Measurements from ENCODE around the gene PRMT1. TPM values are rescaled to one million over a fixed set of nuclear protein-coding genes. Genes with fewer than 3 reads are reported as not detected.

The PRMT1 gene
- total and polyA plus RNA-seq, 2 of the 13 experiments (the other 11 are each of a cell fraction or from before 2014, with no cell fraction given), result 324 to 374 TPM

DNA sequence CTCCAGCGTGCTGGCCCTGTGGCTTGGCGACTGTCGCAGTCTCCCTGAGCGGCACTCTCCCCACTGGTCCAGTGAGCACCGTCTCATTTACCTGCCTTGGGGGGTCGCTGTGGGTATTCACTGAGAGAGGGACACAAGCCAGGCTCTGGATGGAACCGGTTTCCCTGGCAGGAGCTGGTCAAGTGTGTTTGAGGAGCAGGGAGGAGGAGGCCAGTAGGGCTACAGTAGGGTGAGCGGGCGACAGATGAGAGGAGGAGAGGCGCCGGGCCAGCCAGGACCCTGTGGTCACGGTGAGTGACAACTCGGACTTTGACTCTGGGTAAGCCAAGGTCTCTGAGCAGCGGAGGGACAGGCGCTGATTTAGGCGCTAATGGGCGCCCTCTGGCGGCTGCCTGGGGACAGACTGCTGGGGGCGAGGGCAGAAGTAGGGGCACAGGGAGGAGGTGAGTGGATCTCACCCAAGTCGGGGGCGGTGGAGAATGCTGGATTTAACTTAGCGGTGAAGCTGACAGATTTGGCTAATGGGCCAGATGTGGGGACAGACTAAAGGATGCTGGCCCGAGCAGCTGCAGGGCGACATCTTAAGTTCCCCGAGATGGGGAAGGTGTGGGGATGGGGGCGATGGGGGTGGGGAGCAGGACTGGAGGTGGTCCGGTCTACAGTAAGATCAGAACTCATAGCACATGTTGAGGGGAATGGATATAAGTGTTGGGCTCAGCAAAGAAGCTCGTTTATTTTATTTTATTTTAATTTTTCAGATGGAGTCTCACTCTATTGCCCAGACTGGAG is 4.7 kb upstream of the PRMT1 start (continued):
- TF ChIP-seq CREM (IDR thresholded peaks at IDR 0.05), result no peak
- TF ChIP-seq CREM (CRISPR knock-in tag; IDR thresholded peaks at IDR 0.05), result no peak
- TF ChIP-seq, protein P1, sequence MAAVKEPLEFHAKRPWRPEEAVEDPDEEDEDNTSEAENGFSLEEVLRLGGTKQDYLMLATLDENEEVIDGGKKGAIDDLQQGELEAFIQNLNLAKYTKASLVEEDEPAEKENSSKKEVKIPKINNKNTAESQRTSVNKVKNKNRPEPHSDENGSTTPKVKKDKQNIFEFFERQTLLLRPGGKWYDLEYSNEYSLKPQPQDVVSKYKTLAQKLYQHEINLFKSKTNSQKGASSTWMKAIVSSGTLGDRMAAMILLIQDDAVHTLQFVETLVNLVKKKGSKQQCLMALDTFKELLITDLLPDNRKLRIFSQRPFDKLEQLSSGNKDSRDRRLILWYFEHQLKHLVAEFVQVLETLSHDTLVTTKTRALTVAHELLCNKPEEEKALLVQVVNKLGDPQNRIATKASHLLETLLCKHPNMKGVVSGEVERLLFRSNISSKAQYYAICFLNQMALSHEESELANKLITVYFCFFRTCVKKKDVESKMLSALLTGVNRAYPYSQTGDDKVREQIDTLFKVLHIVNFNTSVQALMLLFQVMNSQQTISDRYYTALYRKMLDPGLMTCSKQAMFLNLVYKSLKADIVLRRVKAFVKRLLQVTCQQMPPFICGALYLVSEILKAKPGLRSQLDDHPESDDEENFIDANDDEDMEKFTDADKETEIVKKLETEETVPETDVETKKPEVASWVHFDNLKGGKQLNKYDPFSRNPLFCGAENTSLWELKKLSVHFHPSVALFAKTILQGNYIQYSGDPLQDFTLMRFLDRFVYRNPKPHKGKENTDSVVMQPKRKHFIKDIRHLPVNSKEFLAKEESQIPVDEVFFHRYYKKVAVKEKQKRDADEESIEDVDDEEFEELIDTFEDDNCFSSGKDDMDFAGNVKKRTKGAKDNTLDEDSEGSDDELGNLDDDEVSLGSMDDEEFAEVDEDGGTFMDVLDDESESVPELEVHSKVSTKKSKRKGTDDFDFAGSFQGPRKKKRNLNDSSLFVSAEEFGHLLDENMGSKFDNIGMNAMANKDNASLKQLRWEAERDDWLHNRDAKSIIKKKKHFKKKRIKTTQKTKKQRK (IDR thresholded peaks at IDR 0.05; ENCODE audit: low read length), result no peak
- TF ChIP-seq CBX5 (CRISPR knock-in tag; IDR thresholded peaks at IDR 0.05; ENCODE audit: borderline replicate concordance), result no peak; the same call in 1 of the 2 replicates
- TF ChIP-seq, protein P2, sequence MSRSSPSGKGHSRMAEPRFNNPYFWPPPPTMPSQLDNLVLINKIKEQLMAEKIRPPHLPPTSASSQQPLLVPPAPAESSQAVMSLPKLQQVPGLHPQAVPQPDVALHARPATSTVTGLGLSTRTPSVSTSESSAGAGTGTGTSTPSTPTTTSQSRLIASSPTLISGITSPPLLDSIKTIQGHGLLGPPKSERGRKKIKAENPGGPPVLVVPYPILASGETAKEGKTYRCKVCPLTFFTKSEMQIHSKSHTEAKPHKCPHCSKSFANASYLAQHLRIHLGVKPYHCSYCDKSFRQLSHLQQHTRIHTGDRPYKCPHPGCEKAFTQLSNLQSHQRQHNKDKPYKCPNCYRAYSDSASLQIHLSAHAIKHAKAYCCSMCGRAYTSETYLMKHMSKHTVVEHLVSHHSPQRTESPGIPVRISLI (CRISPR knock-in tag; IDR thresholded peaks at IDR 0.05; ENCODE audit: borderline replicate concordance), result peak; percentile 48; the same call in 1 of the 2 replicates
- 0 out of 2 replicates have a peak, but pooled peaks have one; percentile 38 for TF ChIP-seq KLF6 (CRISPR knock-in tag; IDR thresholded peaks at IDR 0.05)
- no peak for TF ChIP-seq GZF1 (CRISPR knock-in tag; IDR thresholded peaks at IDR 0.05)
- TF ChIP-seq, protein P3, sequence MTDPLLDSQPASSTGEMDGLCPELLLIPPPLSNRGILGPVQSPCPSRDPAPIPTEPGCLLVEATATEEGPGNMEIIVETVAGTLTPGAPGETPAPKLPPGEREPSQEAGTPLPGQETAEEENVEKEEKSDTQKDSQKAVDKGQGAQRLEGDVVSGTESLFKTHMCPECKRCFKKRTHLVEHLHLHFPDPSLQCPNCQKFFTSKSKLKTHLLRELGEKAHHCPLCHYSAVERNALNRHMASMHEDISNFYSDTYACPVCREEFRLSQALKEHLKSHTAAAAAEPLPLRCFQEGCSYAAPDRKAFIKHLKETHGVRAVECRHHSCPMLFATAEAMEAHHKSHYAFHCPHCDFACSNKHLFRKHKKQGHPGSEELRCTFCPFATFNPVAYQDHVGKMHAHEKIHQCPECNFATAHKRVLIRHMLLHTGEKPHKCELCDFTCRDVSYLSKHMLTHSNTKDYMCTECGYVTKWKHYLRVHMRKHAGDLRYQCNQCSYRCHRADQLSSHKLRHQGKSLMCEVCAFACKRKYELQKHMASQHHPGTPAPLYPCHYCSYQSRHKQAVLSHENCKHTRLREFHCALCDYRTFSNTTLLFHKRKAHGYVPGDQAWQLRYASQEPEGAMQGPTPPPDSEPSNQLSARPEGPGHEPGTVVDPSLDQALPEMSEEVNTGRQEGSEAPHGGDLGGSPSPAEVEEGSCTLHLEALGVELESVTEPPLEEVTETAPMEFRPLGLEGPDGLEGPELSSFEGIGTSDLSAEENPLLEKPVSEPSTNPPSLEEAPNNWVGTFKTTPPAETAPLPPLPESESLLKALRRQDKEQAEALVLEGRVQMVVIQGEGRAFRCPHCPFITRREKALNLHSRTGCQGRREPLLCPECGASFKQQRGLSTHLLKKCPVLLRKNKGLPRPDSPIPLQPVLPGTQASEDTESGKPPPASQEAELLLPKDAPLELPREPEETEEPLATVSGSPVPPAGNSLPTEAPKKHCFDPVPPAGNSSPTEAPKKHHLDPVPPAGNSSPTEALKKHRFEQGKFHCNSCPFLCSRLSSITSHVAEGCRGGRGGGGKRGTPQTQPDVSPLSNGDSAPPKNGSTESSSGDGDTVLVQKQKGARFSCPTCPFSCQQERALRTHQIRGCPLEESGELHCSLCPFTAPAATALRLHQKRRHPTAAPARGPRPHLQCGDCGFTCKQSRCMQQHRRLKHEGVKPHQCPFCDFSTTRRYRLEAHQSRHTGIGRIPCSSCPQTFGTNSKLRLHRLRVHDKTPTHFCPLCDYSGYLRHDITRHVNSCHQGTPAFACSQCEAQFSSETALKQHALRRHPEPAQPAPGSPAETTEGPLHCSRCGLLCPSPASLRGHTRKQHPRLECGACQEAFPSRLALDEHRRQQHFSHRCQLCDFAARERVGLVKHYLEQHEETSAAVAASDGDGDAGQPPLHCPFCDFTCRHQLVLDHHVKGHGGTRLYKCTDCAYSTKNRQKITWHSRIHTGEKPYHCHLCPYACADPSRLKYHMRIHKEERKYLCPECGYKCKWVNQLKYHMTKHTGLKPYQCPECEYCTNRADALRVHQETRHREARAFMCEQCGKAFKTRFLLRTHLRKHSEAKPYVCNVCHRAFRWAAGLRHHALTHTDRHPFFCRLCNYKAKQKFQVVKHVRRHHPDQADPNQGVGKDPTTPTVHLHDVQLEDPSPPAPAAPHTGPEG (CRISPR knock-in tag; IDR thresholded peaks at IDR 0.05), result no peak
- no peak for TF ChIP-seq ZBTB1 (CRISPR knock-in tag; IDR thresholded peaks at IDR 0.05; ENCODE audit: borderline replicate concordance)
- TF ChIP-seq, protein P4, sequence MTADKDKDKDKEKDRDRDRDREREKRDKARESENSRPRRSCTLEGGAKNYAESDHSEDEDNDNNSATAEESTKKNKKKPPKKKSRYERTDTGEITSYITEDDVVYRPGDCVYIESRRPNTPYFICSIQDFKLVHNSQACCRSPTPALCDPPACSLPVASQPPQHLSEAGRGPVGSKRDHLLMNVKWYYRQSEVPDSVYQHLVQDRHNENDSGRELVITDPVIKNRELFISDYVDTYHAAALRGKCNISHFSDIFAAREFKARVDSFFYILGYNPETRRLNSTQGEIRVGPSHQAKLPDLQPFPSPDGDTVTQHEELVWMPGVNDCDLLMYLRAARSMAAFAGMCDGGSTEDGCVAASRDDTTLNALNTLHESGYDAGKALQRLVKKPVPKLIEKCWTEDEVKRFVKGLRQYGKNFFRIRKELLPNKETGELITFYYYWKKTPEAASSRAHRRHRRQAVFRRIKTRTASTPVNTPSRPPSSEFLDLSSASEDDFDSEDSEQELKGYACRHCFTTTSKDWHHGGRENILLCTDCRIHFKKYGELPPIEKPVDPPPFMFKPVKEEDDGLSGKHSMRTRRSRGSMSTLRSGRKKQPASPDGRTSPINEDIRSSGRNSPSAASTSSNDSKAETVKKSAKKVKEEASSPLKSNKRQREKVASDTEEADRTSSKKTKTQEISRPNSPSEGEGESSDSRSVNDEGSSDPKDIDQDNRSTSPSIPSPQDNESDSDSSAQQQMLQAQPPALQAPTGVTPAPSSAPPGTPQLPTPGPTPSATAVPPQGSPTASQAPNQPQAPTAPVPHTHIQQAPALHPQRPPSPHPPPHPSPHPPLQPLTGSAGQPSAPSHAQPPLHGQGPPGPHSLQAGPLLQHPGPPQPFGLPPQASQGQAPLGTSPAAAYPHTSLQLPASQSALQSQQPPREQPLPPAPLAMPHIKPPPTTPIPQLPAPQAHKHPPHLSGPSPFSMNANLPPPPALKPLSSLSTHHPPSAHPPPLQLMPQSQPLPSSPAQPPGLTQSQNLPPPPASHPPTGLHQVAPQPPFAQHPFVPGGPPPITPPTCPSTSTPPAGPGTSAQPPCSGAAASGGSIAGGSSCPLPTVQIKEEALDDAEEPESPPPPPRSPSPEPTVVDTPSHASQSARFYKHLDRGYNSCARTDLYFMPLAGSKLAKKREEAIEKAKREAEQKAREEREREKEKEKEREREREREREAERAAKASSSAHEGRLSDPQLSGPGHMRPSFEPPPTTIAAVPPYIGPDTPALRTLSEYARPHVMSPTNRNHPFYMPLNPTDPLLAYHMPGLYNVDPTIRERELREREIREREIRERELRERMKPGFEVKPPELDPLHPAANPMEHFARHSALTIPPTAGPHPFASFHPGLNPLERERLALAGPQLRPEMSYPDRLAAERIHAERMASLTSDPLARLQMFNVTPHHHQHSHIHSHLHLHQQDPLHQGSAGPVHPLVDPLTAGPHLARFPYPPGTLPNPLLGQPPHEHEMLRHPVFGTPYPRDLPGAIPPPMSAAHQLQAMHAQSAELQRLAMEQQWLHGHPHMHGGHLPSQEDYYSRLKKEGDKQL (CRISPR knock-in tag; IDR thresholded peaks at IDR 0.05; ENCODE audit: low read depth), result no peak
- TF ChIP-seq U2AF1 (optimal IDR thresholded peaks at IDR 0.05; ENCODE audit: low read depth, low read length), result peak; percentile 80
- no peak for TF ChIP-seq SMARCC2 (IDR thresholded peaks at IDR 0.05)
- TF ChIP-seq FLYWCH1 (CRISPR knock-in tag; IDR thresholded peaks at IDR 0.05), result no peak

Measured in HepG2 (cell line).